ENCODE results near the gene CREG1.

CREG1 gene

GRCh38 chr1:167587342-167587741 lies 33.8 kb upstream of the CREG1 start (continued):
- TF ChIP-seq ZNF488 (tag by site-specific recombination; IDR thresholded peaks at IDR 0.05) (no peak), ZNF248 (tag by site-specific recombination; IDR thresholded peaks at IDR 0.05) (no peak)

GRCh38 chr1:167584581-167584980 lies 31.0 kb upstream of the CREG1 start:
- Histone ChIP-seq H3K4me1 (ENCODE audit: control insufficient read depth, insufficient read depth, low read length) (no peaks in the 10 kb centered on the region), H3K36me3 (ENCODE audit: control insufficient read depth in 2 of 2, insufficient read depth in 1 of 2, low read length in 2 of 2) (no peaks in the 10 kb centered on the region), H3K27ac (ENCODE audit: extremely low read depth, low read depth, low read length) (no peak overlapping the region), H3K4me3 (ENCODE audit: low read depth, low read length) (no peak overlapping the region), H3K9me3 (ENCODE audit: control insufficient read depth, insufficient read depth, low read depth, low read length) (no peaks in the 10 kb centered on the region)
- ChIA-PET POLR2A (no interaction called here), CTCF (interaction anchor here (1.0 kb wide), 1 partner anchor 103 kb away, joined by 3 read pairs; no protein-coding TSS in a partner anchor)
- TF ChIP-seq ZNF843 (tag by site-specific recombination; IDR thresholded peaks at IDR 0.05): no peak
- no peak for TF ChIP-seq ZNF623 (tag by site-specific recombination; IDR thresholded peaks at IDR 0.05)
- TF ChIP-seq OSR2 (tag by site-specific recombination; IDR thresholded peaks at IDR 0.05): no peak
- no peak for TF ChIP-seq ZBTB6 (tag by site-specific recombination; IDR thresholded peaks at IDR 0.05)
- no peak for TF ChIP-seq ZNF529 (tag by site-specific recombination; IDR thresholded peaks at IDR 0.05; ENCODE audit: insufficient replicate concordance)
- TF ChIP-seq ZNF677 (tag by site-specific recombination; IDR thresholded peaks at IDR 0.05): no peak

GRCh38 chr1:167582722-167583121 lies 29.2 kb upstream of the CREG1 start:
- CTCF ChIA-PET: interaction anchor here (1.0 kb wide), 1 partner anchor 27 kb away, joined by 3 read pairs; no protein-coding TSS in a partner anchor
- Histone ChIP-seq H3K4me3 (ENCODE audit: low read depth, low read length) (no peak overlapping the region), H3K9me3 (ENCODE audit: control insufficient read depth, insufficient read depth, low read depth, low read length) (no peaks in the 10 kb centered on the region), H3K27ac (ENCODE audit: extremely low read depth, low read depth, low read length) (no peak overlapping the region), H3K36me3 (ENCODE audit: control insufficient read depth in 2 of 2, insufficient read depth in 1 of 2, low read length in 2 of 2) (no peaks in the 10 kb centered on the region), H3K4me1 (ENCODE audit: control insufficient read depth, insufficient read depth, low read length) (no peaks in the 10 kb centered on the region)
- POLR2A ChIA-PET: no interaction called here
- TF ChIP-seq HOXA7 (CRISPR knock-in tag; IDR thresholded peaks at IDR 0.05; ENCODE audit: borderline replicate concordance): no peak
- no peak for TF ChIP-seq ZNF513 (tag by site-specific recombination; IDR thresholded peaks at IDR 0.05)
- no peak for TF ChIP-seq ZNF707 (tag by site-specific recombination; IDR thresholded peaks at IDR 0.05)
- TF ChIP-seq ZBTB49 (tag by site-specific recombination; IDR thresholded peaks at IDR 0.05; ENCODE audit: low read depth): no peak
- TF ChIP-seq ZNF211 (tag by site-specific recombination; IDR thresholded peaks at IDR 0.05; ENCODE audit: low read depth): no peak
- TF ChIP-seq ZNF843 (tag by site-specific recombination; IDR thresholded peaks at IDR 0.05): no peak
- no peak for TF ChIP-seq ZNF548 (tag by site-specific recombination; IDR thresholded peaks at IDR 0.05)
- TF ChIP-seq ZNF146 (tag by site-specific recombination; IDR thresholded peaks at IDR 0.05): no peak
- no peak for TF ChIP-seq ZNF777 (tag by site-specific recombination; IDR thresholded peaks at IDR 0.05; ENCODE audit: borderline replicate concordance)
- TF ChIP-seq ZNF518A (tag by site-specific recombination; conservative IDR thresholded peaks at IDR 0.05; ENCODE audit: low read depth): no peak
- no peak for TF ChIP-seq GFI1B (tag by site-specific recombination; IDR thresholded peaks at IDR 0.05)
- TF ChIP-seq PBX3 (CRISPR knock-in tag; IDR thresholded peaks at IDR 0.05): no peak
- no peak for TF ChIP-seq ZNF560 (tag by site-specific recombination; IDR thresholded peaks at IDR 0.05; ENCODE audit: borderline replicate concordance)
- TF ChIP-seq ZNF37A (tag by site-specific recombination; IDR thresholded peaks at IDR 0.05): no peak
- no peak for TF ChIP-seq ZNF2 (tag by site-specific recombination; IDR thresholded peaks at IDR 0.05)
